ENCODE results near the gene PTBP1. TPM values are rescaled to one million over a fixed set of nuclear protein-coding genes. Genes with fewer than 3 reads are reported as not detected.

Gene PTBP1
- total and polyA plus RNA-seq, 4 donors, result 72.9 to 147 (median 87.3) TPM

DNA sequence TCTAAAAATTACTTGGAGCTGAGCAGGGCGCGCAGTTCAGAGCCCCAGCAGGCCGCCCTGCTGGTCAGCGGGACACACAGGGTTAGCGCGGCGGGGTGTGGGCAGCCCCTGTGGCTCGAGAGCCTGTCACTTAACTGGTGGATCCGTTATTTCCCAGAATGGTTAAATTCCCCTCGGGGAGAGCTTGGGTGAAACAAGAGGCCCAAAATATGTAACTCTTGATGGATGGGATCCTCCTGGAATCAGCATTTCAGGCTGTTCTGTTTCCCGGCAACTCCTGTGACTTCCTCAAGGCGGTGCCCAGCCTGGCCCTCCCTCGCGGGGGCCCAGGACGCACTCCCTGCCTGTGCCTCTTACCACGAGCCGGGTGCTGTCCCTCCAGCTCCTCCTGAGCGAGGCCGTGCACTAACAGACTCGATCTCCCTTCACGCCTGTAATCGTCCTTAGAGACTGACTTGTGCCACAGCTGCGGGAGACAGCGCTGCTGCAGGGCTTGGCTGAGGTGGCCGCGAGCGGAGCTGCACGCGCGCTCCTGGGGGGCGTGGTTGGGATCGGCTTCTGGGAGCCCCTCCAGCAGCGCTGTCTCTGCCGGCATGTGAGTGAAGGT, 9.7 kb downstream of the PTBP1 start:
- 91% methylated on average over 34 of the region's 34 CpGs for WGBS
- Histone ChIP-seq H3K4me1 (ENCODE audit: control insufficient read depth in 4 of 4, insufficient read depth in 4 of 4, low read length in 3 of 4) (peaks cover 1 to 12% (median 5%) of the 10 kb centered on the region in 4 donors), H3K9me3 (ENCODE audit: control insufficient read depth in 4 of 4, low read length in 3 of 4) (no peaks in the 10 kb centered on the region), H3K4me3 (ENCODE audit: low read depth in 1 of 3, low read length in 3 of 3) (no peak overlapping the region), H3K27me3 (ENCODE audit: control insufficient read depth in 4 of 4, insufficient read depth in 4 of 4, low read length in 3 of 4) (no peaks in the 10 kb centered on the region), H3K36me3 (ENCODE audit: control insufficient read depth in 4 of 4, insufficient read depth in 3 of 4, low read depth in 1 of 4, low read length in 3 of 4) (peaks cover 40 to 78% (median 64%) of the 10 kb centered on the region in 4 donors), H3K27ac (ENCODE audit: low read depth in 1 of 2, low read length in 2 of 2) (no peak overlapping the region), H3K9ac (ENCODE audit: low read depth in 1 of 2, low read length in 2 of 2) (no peak overlapping the region)
- no peak for DNase-seq (ENCODE audit: low spot score)
- TF ChIP-seq, protein P1, sequence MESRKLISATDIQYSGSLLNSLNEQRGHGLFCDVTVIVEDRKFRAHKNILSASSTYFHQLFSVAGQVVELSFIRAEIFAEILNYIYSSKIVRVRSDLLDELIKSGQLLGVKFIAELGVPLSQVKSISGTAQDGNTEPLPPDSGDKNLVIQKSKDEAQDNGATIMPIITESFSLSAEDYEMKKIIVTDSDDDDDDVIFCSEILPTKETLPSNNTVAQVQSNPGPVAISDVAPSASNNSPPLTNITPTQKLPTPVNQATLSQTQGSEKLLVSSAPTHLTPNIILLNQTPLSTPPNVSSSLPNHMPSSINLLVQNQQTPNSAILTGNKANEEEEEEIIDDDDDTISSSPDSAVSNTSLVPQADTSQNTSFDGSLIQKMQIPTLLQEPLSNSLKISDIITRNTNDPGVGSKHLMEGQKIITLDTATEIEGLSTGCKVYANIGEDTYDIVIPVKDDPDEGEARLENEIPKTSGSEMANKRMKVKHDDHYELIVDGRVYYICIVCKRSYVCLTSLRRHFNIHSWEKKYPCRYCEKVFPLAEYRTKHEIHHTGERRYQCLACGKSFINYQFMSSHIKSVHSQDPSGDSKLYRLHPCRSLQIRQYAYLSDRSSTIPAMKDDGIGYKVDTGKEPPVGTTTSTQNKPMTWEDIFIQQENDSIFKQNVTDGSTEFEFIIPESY (IDR thresholded peaks at IDR 0.05), result no peak
- TF ChIP-seq, protein P2, sequence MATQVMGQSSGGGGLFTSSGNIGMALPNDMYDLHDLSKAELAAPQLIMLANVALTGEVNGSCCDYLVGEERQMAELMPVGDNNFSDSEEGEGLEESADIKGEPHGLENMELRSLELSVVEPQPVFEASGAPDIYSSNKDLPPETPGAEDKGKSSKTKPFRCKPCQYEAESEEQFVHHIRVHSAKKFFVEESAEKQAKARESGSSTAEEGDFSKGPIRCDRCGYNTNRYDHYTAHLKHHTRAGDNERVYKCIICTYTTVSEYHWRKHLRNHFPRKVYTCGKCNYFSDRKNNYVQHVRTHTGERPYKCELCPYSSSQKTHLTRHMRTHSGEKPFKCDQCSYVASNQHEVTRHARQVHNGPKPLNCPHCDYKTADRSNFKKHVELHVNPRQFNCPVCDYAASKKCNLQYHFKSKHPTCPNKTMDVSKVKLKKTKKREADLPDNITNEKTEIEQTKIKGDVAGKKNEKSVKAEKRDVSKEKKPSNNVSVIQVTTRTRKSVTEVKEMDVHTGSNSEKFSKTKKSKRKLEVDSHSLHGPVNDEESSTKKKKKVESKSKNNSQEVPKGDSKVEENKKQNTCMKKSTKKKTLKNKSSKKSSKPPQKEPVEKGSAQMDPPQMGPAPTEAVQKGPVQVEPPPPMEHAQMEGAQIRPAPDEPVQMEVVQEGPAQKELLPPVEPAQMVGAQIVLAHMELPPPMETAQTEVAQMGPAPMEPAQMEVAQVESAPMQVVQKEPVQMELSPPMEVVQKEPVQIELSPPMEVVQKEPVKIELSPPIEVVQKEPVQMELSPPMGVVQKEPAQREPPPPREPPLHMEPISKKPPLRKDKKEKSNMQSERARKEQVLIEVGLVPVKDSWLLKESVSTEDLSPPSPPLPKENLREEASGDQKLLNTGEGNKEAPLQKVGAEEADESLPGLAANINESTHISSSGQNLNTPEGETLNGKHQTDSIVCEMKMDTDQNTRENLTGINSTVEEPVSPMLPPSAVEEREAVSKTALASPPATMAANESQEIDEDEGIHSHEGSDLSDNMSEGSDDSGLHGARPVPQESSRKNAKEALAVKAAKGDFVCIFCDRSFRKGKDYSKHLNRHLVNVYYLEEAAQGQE (IDR thresholded peaks at IDR 0.05), result no peak

DNA sequence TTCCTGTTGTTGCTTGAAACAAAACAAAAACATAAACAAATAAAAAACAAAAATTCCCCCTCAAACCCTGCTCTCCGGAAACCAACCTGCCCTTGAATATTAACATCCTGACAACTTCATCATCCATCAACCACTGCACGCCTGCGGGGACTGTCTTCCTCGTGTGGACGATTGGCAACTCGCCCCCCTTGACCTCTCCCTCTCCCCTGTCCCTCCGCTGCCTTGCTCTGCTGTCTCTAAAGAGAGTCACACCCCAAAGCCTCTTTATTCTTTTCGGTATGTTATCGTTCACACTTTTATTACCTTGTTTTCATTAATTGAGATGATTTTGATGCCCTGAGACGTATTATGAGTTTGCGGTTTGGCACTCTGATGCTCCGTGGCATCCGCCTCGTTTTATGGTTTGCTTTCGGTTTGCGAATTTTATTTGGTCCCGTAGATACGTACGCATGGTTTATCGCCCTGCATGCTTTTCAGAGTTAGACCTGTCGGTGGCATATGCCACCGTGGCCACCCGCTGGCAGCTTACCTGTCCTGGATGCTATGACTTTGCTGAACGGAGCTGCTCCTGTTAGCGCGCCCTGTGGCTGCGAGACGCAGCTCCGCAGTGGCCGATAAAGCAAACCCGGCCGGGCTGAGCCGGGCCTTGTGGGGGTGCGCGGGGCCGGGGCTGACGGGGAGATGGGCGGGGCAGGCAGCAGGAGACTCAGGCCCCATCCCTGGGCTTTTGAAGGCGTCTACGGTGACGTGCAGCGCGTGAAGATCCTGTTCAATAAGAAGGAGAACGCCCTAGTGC, 10.6 kb downstream of the PTBP1 start:
- TF ChIP-seq RAD21 (IDR thresholded peaks at IDR 0.05), result no peak
- TF ChIP-seq, protein P1 (IDR thresholded peaks at IDR 0.05), result no peak
- no peak for DNase-seq (ENCODE audit: low spot score)
- H3K36me3 ChIP-seq (ENCODE audit: control insufficient read depth in 4 of 4, insufficient read depth in 3 of 4, low read depth in 1 of 4, low read length in 3 of 4), result peaks cover 40 to 77% (median 65%) of the 10 kb centered on the region in 4 donors
- no peak overlapping the region for H3K27ac ChIP-seq (ENCODE audit: low read depth in 1 of 2, low read length in 2 of 2)
- H3K27me3 ChIP-seq (ENCODE audit: control insufficient read depth in 4 of 4, insufficient read depth in 4 of 4, low read length in 3 of 4), result no peaks in the 10 kb centered on the region
- H3K4me1 ChIP-seq (ENCODE audit: control insufficient read depth in 4 of 4, insufficient read depth in 4 of 4, low read length in 3 of 4), result peaks cover 0 to 3% (median 0%) of the 10 kb centered on the region in 4 donors
- no peak overlapping the region for H3K4me3 ChIP-seq (ENCODE audit: low read depth in 1 of 3, low read length in 3 of 3)
- no peak overlapping the region for H3K9ac ChIP-seq (ENCODE audit: low read depth in 1 of 2, low read length in 2 of 2)
- no peaks in the 10 kb centered on the region for H3K9me3 ChIP-seq (ENCODE audit: control insufficient read depth in 4 of 4, low read length in 3 of 4)
- 92% methylated on average over 44 of the region's 44 CpGs for WGBS

DNA sequence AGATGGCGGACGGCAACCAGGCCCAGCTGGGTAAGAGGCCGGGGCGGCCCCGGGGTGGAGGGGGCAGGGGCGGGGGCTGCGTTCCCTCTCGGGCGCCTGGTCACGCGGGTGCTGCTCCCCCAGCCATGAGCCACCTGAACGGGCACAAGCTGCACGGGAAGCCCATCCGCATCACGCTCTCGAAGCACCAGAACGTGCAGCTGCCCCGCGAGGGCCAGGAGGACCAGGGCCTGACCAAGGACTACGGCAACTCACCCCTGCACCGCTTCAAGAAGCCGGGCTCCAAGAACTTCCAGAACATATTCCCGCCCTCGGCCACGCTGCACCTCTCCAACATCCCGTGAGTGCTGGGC, 11.1 kb downstream of the PTBP1 start:
- H3K4me1 ChIP-seq (ENCODE audit: control insufficient read depth in 4 of 4, insufficient read depth in 4 of 4, low read length in 3 of 4), result no peaks in the 10 kb centered on the region
- H3K36me3 ChIP-seq (ENCODE audit: control insufficient read depth in 4 of 4, insufficient read depth in 3 of 4, low read depth in 1 of 4, low read length in 3 of 4), result peaks cover 37 to 75% (median 64%) of the 10 kb centered on the region in 4 donors
- H3K4me3 ChIP-seq (ENCODE audit: low read depth in 1 of 3, low read length in 3 of 3), result no peak overlapping the region
- no peaks in the 10 kb centered on the region for H3K9me3 ChIP-seq (ENCODE audit: control insufficient read depth in 4 of 4, low read length in 3 of 4)
- no peak overlapping the region for H3K9ac ChIP-seq (ENCODE audit: low read depth in 1 of 2, low read length in 2 of 2)
- no peaks in the 10 kb centered on the region for H3K27me3 ChIP-seq (ENCODE audit: control insufficient read depth in 4 of 4, insufficient read depth in 4 of 4, low read length in 3 of 4)
- WGBS, result 95% methylated on average over 26 of the region's 26 CpGs
- peak; percentile 31 for DNase-seq (ENCODE audit: low spot score)
- H3K27ac ChIP-seq (ENCODE audit: low read depth in 1 of 2, low read length in 2 of 2), result no peak overlapping the region
- TF ChIP-seq, protein P3, sequence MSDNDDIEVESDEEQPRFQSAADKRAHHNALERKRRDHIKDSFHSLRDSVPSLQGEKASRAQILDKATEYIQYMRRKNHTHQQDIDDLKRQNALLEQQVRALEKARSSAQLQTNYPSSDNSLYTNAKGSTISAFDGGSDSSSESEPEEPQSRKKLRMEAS (IDR thresholded peaks at IDR 0.05), result no peak
- no peak for TF ChIP-seq FOXA2 (IDR thresholded peaks at IDR 0.05)
- TF ChIP-seq HNF4G (IDR thresholded peaks at IDR 0.05), result no peak
- no peak for TF ChIP-seq RAD21 (IDR thresholded peaks at IDR 0.05)
- no peak for TF ChIP-seq GABPA (IDR thresholded peaks at IDR 0.05 in 1 of 2, conservative IDR thresholded peaks at IDR 0.05 in 1 of 2)
- no peak for TF ChIP-seq FOXA1 (IDR thresholded peaks at IDR 0.05)
- TF ChIP-seq YY1 (IDR thresholded peaks at IDR 0.05), result no peak
- TF ChIP-seq, protein P4, sequence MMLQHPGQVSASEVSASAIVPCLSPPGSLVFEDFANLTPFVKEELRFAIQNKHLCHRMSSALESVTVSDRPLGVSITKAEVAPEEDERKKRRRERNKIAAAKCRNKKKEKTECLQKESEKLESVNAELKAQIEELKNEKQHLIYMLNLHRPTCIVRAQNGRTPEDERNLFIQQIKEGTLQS (IDR thresholded peaks at IDR 0.05), result no peak
- TF ChIP-seq, protein P1 (IDR thresholded peaks at IDR 0.05), result no peak

Measured in liver (tissue), 9 donors.